Calu3 (cell line): Measurements from ENCODE around the gene C1QTNF9. TPM values are rescaled to one million over a fixed set of nuclear protein-coding genes. Genes with fewer than 3 reads are reported as not detected.

ENCODE experiments used
- BruUV-seq: library from RNA; stranded (reverse); fragments of 400-500 nt; replicated peaks from 2 replicates; lab custom pipeline; 2021; lab: Mats Ljungman, UMichigan
- CTCF ChIA-PET: fragments of 300-600 bp; sonication (Branson Sonifier 250); formaldehyde crosslinking; loops from one replicate; lab custom pipeline; 2022; ENCODE audit warnings: antibody characterized with exemption; lab: Charles Lee
- DNase-seq: peaks from one replicate; pipeline ENCODE4 v3.0.0; 2022
- H3K27ac Mint-ChIP-seq: one replicate; pipeline ENCODE4 v1.8.0; 2022; ENCODE audit warnings: mixed read lengths; ENCODE audit not compliant: unreplicated experiment
- H3K27me3 Mint-ChIP-seq: one replicate; pipeline ENCODE4 v1.8.0; 2022; ENCODE audit warnings: mixed read lengths; ENCODE audit not compliant: unreplicated experiment
- H3K36me3 Mint-ChIP-seq: one replicate; pipeline ENCODE4 v1.8.0; 2022; ENCODE audit warnings: mild to moderate bottlenecking, moderate library complexity, mixed read lengths; ENCODE audit not compliant: insufficient read depth, unreplicated experiment
- H3K4me1 Mint-ChIP-seq: one replicate; pipeline ENCODE4 v1.8.0; 2022; ENCODE audit warnings: mild to moderate bottlenecking, low read depth, mixed read lengths; ENCODE audit not compliant: unreplicated experiment
- H3K4me3 Mint-ChIP-seq: one replicate; pipeline ENCODE4 v1.8.0; 2022; ENCODE audit warnings: mild to moderate bottlenecking, low read depth, moderate library complexity, mixed read lengths; ENCODE audit not compliant: unreplicated experiment
- H3K9me3 Mint-ChIP-seq: one replicate; pipeline ENCODE4 v1.8.0; 2022; ENCODE audit warnings: low read depth, mixed read lengths; ENCODE audit not compliant: unreplicated experiment
- CTCF ChIP-seq: fragments of 200-600 bp; IDR thresholded peaks from one replicate; pipeline ENCODE4 v1.8.0; 2022; ENCODE audit warnings: antibody characterized with exemption; ENCODE audit not compliant: unreplicated experiment
- intact Hi-C: fragments of 100-400 bp; cut with micrococcal nuclease; formaldehyde crosslinking; loops from one replicate; pipeline ENCODE4 v1.10.0; 2022; ENCODE audit not compliant: unreplicated experiment
- total RNA-seq: library from RNA; stranded (reverse); gene quantifications from 2 replicates; pipeline ENCODE4 v1.2.3, GENCODE V29; 2022

Gene C1QTNF9
- total RNA-seq, 1 experiment from 2014 or later: not detected

- Mint-ChIP-seq H3K27me3 (no peaks in the 10 kb centered on the region), H3K36me3 (peaks cover 13% of the 10 kb centered on the region), H3K9me3 (no peaks in the 10 kb centered on the region), H3K4me1 (peaks cover 25% of the 10 kb centered on the region), H3K4me3 (peak overlapping the region; percentile 52), H3K27ac (peak overlapping the region; percentile 86)
- BruUV-seq: no TSS peak
- no peak for TF ChIP-seq CTCF
- DNase-seq: no peak
- intact Hi-C loops: no loop called here
- CTCF ChIA-PET: interaction anchor here (0.8 to 1.7 kb wide), 2 partner anchors 9 to 13 kb away, joined by 3 to 5 read pairs; no protein-coding TSS in a partner anchor
Observed at GRCh38 chr13:24271231-24271600, 38.2 kb upstream of the C1QTNF9 start.

GRCh38 chr13:24271601-24272451 is 37.6 kb upstream of the C1QTNF9 start:
- Mint-ChIP-seq H3K4me1 (peaks cover 25% of the 10 kb centered on the region), H3K36me3 (peaks cover 13% of the 10 kb centered on the region), H3K27me3 (no peaks in the 10 kb centered on the region), H3K27ac (peak overlapping the region; percentile 48), H3K9me3 (no peaks in the 10 kb centered on the region), H3K4me3 (peak overlapping the region; percentile 52)
- intact Hi-C loops: no loop called here
- no peak for TF ChIP-seq CTCF
- CTCF ChIA-PET: interaction anchor here (1.7 kb wide), 1 partner anchor 14 kb away, joined by 5 read pairs; no protein-coding TSS in a partner anchor
- no TSS peak for BruUV-seq
- peak; percentile 18 for DNase-seq

GRCh38 chr13:24272452-24273161 is 36.8 kb upstream of the C1QTNF9 start:
- Mint-ChIP-seq H3K36me3 (peaks cover 18% of the 10 kb centered on the region), H3K27ac (no peak overlapping the region), H3K4me1 (peaks cover 25% of the 10 kb centered on the region), H3K9me3 (no peaks in the 10 kb centered on the region), H3K27me3 (no peaks in the 10 kb centered on the region), H3K4me3 (no peak overlapping the region)
- intact Hi-C loops: no loop called here
- no peak for TF ChIP-seq CTCF
- CTCF ChIA-PET: no interaction called here
- BruUV-seq: no TSS peak
- no peak for DNase-seq

- CTCF ChIA-PET: no interaction called here
- DNase-seq: no peak
- intact Hi-C loops: no loop called here
- no TSS peak for BruUV-seq
- Mint-ChIP-seq H3K4me1 (peaks cover 25% of the 10 kb centered on the region), H3K36me3 (peaks cover 21% of the 10 kb centered on the region), H3K9me3 (no peaks in the 10 kb centered on the region), H3K27me3 (no peaks in the 10 kb centered on the region), H3K27ac (no peak overlapping the region), H3K4me3 (no peak overlapping the region)
- no peak for TF ChIP-seq CTCF
Observed at GRCh38 chr13:24273926-24274325, 35.5 kb upstream of the C1QTNF9 start.
